Neural progenitor cell (in vitro differentiated cells): ENCODE results near the gene ZNF319. TPM values are rescaled to one million over a fixed set of nuclear protein-coding genes. Genes with fewer than 3 reads are reported as not detected.

ENCODE experiments used
- DNase-seq: peaks from one replicate; pipeline ENCODE4 v3.0.0-alpha.2; 2016; ENCODE audit warnings: low spot score
- H2AFZ ChIP-seq: fragments of 200-600 bp; sonication (generic); replicated peaks from 2 replicates; pipeline ENCODE4 v1.6.1; 2016; ENCODE audit warnings: antibody characterized with exemption
- H3F3A ChIP-seq: fragments of 200-600 bp; sonication (generic); 2 replicates; pipeline ENCODE4 v1.6.1; 2016; ENCODE audit warnings: antibody characterized with exemption, low read depth
- H3K27ac ChIP-seq: fragments of 200-600 bp; sonication (generic); 2 replicates; pipeline ENCODE4 v1.5.1; 2016; ENCODE audit warnings: mild to moderate bottlenecking
- H3K27me3 ChIP-seq: fragments of 200-600 bp; sonication (generic); 2 replicates; pipeline ENCODE4 v1.6.1; 2016; ENCODE audit warnings: mild to moderate bottlenecking, moderate library complexity
- H3K36me3 ChIP-seq: fragments of 200-600 bp; sonication (generic); 2 replicates; pipeline ENCODE4 v1.5.1; 2016
- H3K4me1 ChIP-seq: fragments of 200-600 bp; sonication (generic); 2 replicates; pipeline ENCODE4 v1.6.1; 2016; ENCODE audit warnings: mixed run types
- H3K4me2 ChIP-seq: fragments of 200-600 bp; sonication (generic); 2 replicates; pipeline ENCODE4 v1.6.1; 2016
- H3K4me3 ChIP-seq: fragments of 200-600 bp; sonication (generic); 2 replicates; pipeline ENCODE4 v1.5.1; 2016
- H3K79me2 ChIP-seq: fragments of 200-600 bp; sonication (generic); 2 replicates; pipeline ENCODE4 v1.6.1; 2016; ENCODE audit warnings: low read depth
- H3K9ac ChIP-seq: fragments of 200-600 bp; sonication (generic); 2 replicates; pipeline ENCODE4 v1.6.1; 2016
- H3K9me3 ChIP-seq: fragments of 200-600 bp; sonication (generic); 2 replicates; pipeline ENCODE4 v1.5.1; 2016; ENCODE audit warnings: low read depth
- H4K20me1 ChIP-seq: fragments of 200-600 bp; sonication (generic); 2 replicates; pipeline ENCODE4 v1.6.1; 2016; ENCODE audit warnings: low read depth
- H3K27ac Mint-ChIP-seq: 3 replicates; pipeline ENCODE4 v1.8.0; 2021; ENCODE audit warnings: mixed read lengths
- H3K27me3 Mint-ChIP-seq: 2 replicates; pipeline ENCODE4 v1.8.0; 2022; ENCODE audit warnings: low read depth, mild to moderate bottlenecking, inconsistent platforms, moderate library complexity, mixed read lengths; ENCODE audit not compliant: insufficient read depth
- H3K36me3 Mint-ChIP-seq: 3 replicates; pipeline ENCODE4 v1.8.0; 2021; ENCODE audit warnings: mixed read lengths
- H3K4me1 Mint-ChIP-seq: 3 replicates; pipeline ENCODE4 v1.8.0; 2021; ENCODE audit warnings: mixed read lengths
- H3K4me3 Mint-ChIP-seq: 3 replicates; pipeline ENCODE4 v1.8.0; 2021; ENCODE audit warnings: mild to moderate bottlenecking, moderate library complexity, mixed read lengths
- H3K9me3 Mint-ChIP-seq: 3 replicates; pipeline ENCODE4 v1.8.0; 2020; ENCODE audit warnings: mixed read lengths
- EZH2 ChIP-seq: fragments of 200-600 bp; sonication (generic); IDR thresholded peaks from 2 replicates; pipeline ENCODE4 v1.6.1; 2017; ENCODE audit warnings: antibody characterized with exemption, mild to moderate bottlenecking, moderate library complexity
- EZH2phosphoT487 ChIP-seq: fragments of 200-600 bp; sonication (generic); IDR thresholded peaks from 2 replicates; pipeline ENCODE4 v1.6.1; 2017; ENCODE audit warnings: antibody characterized with exemption
- total RNA-seq: library from RNA; depleted of rRNA; stranded (reverse); fragments of >200 nt; gene quantifications from 2 replicates; pipeline ENCODE4 v1.2.3, GENCODE V29; 2015; ENCODE audit warnings: low replicate concordance
- TF ChIP-seq, protein P1 (sequence below): fragments of 200-600 bp; sonication (generic); IDR thresholded peaks from 2 replicates; pipeline ENCODE4 v1.5.1; 2017; ENCODE audit warnings: antibody characterized with exemption, mild to moderate bottlenecking

The ZNF319 gene
- total RNA-seq, 1 donor from 2014 or later, result 1.4 TPM

DNA sequence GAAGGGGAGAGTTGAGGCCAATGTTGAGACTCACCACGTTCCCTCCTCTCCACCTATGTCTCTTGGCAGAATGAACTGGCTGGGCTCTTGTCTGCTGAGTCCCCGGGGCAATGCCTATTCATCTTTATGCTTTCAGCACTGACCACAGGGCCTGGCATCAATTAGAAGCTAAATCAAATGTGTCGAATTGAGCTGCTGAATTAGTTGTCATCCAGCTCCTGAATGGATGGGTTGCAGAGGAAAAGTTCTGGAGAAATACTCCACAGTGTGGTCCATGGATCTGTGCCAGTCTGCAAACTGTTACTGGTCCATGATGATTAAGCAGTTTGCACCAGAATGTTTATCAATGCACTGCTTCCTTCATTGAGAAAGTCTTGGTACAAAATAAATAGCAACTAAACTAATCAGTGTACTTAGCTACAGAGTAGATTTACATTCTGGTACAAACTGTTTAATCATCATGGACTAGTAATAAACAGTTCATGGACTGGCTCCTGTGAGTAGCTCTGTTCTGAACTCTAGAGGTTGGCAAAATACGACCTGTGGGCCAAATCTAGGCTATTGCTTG is 34.2 kb downstream of the ZNF319 start:
- H3K9me3 Mint-ChIP-seq, result no peaks in the 10 kb centered on the region

DNA sequence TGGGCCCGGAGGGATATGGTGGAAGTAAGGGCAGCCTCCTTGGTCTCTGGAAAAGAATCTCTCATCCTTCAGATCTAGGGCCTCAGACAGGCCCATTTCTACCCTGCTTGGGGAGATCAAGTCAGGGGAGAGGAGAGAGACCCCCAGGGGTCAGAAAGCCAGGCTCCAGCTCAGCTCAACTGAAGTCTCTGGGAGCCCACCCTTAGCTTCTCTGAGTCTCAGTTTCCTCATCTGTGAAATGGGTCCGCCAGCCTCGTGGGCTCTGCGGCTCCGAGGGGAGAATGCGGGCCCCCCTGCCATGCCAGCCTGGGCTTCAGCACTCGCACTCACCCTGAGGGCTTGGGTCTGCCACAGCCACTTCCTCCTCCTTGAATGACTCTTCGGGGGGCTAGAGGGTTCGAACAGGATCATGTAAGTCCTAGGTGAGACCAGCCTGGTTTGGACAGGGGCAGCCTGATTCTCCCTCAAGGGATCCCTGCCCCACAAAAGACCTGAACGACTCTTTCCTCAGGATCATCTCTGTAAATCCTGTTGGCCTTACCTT is 36.2 kb downstream of the ZNF319 start:
- H3K9me3 Mint-ChIP-seq, result no peaks in the 10 kb centered on the region
- peaks cover 15% of the 10 kb centered on the region for H3K27me3 Mint-ChIP-seq
- H3K79me2 ChIP-seq, result no peaks in the 10 kb centered on the region
- no peak overlapping the region for H3K4me3 ChIP-seq
- H3K4me2 ChIP-seq, result no peak overlapping the region
- H3K36me3 Mint-ChIP-seq, result no peaks in the 10 kb centered on the region
- H3K4me3 Mint-ChIP-seq, result no peak overlapping the region
- no peaks in the 10 kb centered on the region for H3K9me3 ChIP-seq
- H3K36me3 ChIP-seq, result no peaks in the 10 kb centered on the region
- H2AFZ ChIP-seq, result no peak overlapping the region
- no peak for DNase-seq
- H4K20me1 ChIP-seq, result no peaks in the 10 kb centered on the region
- no peak for TF ChIP-seq EZH2phosphoT487
- TF ChIP-seq, protein P1, sequence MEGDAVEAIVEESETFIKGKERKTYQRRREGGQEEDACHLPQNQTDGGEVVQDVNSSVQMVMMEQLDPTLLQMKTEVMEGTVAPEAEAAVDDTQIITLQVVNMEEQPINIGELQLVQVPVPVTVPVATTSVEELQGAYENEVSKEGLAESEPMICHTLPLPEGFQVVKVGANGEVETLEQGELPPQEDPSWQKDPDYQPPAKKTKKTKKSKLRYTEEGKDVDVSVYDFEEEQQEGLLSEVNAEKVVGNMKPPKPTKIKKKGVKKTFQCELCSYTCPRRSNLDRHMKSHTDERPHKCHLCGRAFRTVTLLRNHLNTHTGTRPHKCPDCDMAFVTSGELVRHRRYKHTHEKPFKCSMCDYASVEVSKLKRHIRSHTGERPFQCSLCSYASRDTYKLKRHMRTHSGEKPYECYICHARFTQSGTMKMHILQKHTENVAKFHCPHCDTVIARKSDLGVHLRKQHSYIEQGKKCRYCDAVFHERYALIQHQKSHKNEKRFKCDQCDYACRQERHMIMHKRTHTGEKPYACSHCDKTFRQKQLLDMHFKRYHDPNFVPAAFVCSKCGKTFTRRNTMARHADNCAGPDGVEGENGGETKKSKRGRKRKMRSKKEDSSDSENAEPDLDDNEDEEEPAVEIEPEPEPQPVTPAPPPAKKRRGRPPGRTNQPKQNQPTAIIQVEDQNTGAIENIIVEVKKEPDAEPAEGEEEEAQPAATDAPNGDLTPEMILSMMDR, result no peak
- no peak for TF ChIP-seq EZH2
- no peaks in the 10 kb centered on the region for H3K4me1 ChIP-seq
- H3K9ac ChIP-seq, result no peak overlapping the region
- no peaks in the 10 kb centered on the region for H3F3A ChIP-seq
- H3K4me1 Mint-ChIP-seq, result no peaks in the 10 kb centered on the region
- H3K27ac Mint-ChIP-seq, result no peak overlapping the region
- H3K27ac ChIP-seq, result no peak overlapping the region
- H3K27me3 ChIP-seq, result no peaks in the 10 kb centered on the region

More for the DNA sequence above, 34.2 kb downstream of the ZNF319 start:
- H3K27me3 Mint-ChIP-seq, result peaks cover 16% of the 10 kb centered on the region
- Histone ChIP-seq H3K79me2 (no peaks in the 10 kb centered on the region), H3K4me2 (no peak overlapping the region), H3F3A (no peaks in the 10 kb centered on the region), H3K4me3 (no peak overlapping the region), H3K36me3 (no peaks in the 10 kb centered on the region), H2AFZ (no peak overlapping the region), H3K9ac (no peak overlapping the region), H3K9me3 (no peaks in the 10 kb centered on the region), H4K20me1 (no peaks in the 10 kb centered on the region), H3K4me1 (peaks cover 8% of the 10 kb centered on the region), H3K27me3 (no peaks in the 10 kb centered on the region), H3K27ac (no peak overlapping the region)
- H3K27ac Mint-ChIP-seq, result no peak overlapping the region
- H3K36me3 Mint-ChIP-seq, result no peaks in the 10 kb centered on the region
- H3K4me1 Mint-ChIP-seq, result peaks cover 3% of the 10 kb centered on the region
- no peak for DNase-seq
- no peak overlapping the region for H3K4me3 Mint-ChIP-seq
- TF ChIP-seq EZH2phosphoT487, result no peak
- TF ChIP-seq EZH2, result no peak
- TF ChIP-seq, protein P1, result no peak

DNA sequence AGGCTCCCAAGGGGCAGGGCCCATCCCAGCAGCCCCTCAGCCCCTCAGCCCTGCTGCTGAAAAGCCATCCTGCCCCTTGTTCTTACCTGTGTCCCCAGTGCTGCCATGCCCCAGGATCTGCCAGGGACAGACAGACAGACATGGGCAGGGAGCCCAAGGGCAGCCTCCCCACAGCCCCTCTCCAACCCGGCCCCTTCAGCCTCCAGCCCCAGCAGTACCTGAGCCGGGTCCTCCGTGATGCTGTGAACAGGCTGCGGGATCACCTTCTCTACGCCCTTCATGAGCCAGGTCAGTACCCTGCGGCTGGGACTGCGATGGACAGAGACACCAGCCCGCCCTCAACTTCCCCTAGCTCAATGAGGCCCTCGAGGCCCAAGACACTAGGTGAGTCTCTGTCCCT is 37.7 kb downstream of the ZNF319 start:
- H2AFZ ChIP-seq, result no peak overlapping the region
- H3K9ac ChIP-seq, result no peak overlapping the region
- no peak overlapping the region for H3K27ac ChIP-seq
- no peaks in the 10 kb centered on the region for H3K27me3 ChIP-seq
- Mint-ChIP-seq H3K9me3 (no peaks in the 10 kb centered on the region), H3K27ac (no peak overlapping the region), H3K36me3 (no peaks in the 10 kb centered on the region), H3K4me1 (peaks cover 3% of the 10 kb centered on the region), H3K27me3 (peaks cover 17% of the 10 kb centered on the region), H3K4me3 (no peak overlapping the region)
- DNase-seq, result no peak
- H3K4me2 ChIP-seq, result no peak overlapping the region
- no peaks in the 10 kb centered on the region for H4K20me1 ChIP-seq
- H3K4me1 ChIP-seq, result no peaks in the 10 kb centered on the region
- TF ChIP-seq, protein P1, result no peak
- TF ChIP-seq EZH2 (no peak), EZH2phosphoT487 (no peak)
- no peaks in the 10 kb centered on the region for H3K79me2 ChIP-seq
- H3K36me3 ChIP-seq, result no peaks in the 10 kb centered on the region
- no peak overlapping the region for H3K4me3 ChIP-seq
- no peaks in the 10 kb centered on the region for H3K9me3 ChIP-seq
- H3F3A ChIP-seq, result no peaks in the 10 kb centered on the region
